ENCODE data around the gene ADGRG2.

- TF ChIP-seq, protein P1, sequence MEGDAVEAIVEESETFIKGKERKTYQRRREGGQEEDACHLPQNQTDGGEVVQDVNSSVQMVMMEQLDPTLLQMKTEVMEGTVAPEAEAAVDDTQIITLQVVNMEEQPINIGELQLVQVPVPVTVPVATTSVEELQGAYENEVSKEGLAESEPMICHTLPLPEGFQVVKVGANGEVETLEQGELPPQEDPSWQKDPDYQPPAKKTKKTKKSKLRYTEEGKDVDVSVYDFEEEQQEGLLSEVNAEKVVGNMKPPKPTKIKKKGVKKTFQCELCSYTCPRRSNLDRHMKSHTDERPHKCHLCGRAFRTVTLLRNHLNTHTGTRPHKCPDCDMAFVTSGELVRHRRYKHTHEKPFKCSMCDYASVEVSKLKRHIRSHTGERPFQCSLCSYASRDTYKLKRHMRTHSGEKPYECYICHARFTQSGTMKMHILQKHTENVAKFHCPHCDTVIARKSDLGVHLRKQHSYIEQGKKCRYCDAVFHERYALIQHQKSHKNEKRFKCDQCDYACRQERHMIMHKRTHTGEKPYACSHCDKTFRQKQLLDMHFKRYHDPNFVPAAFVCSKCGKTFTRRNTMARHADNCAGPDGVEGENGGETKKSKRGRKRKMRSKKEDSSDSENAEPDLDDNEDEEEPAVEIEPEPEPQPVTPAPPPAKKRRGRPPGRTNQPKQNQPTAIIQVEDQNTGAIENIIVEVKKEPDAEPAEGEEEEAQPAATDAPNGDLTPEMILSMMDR (IDR thresholded peaks at IDR 0.05), result peak in 1 of 3 experiments; percentile 5
- no peak for TF ChIP-seq POLR2A (IDR thresholded peaks at IDR 0.05; ENCODE audit: low read depth)
- no peak for TF ChIP-seq EP300 (IDR thresholded peaks at IDR 0.05)
These were observed at the start of gene ADGRG2 for GRCh38 chrX:19121898-19122640.

Data from esophagus muscularis mucosa (tissue), 4 donors.